ENCODE results near the gene CGB5.

- TF ChIP-seq POLR2A (IDR thresholded peaks at IDR 0.05) (no peak), CTCF (IDR thresholded peaks at IDR 0.05) (no peak)
These were observed 37.6 kb downstream of the CGB5 start for GRCh38 chr19:49081273-49081672.
